Duodenal mucosa (tissue), 2 donors: ENCODE results near the gene UBE2QL1.

Source experiments
- H3K27ac ChIP-seq: one replicate; pipeline ENCODE4 v1.7.0; 2013; ENCODE audit warnings: low read depth, low read length
- H3K27me3 ChIP-seq, 2 donors: one replicate each; pipeline ENCODE4 v1.7.0; 2013; ENCODE audit warnings: low read length in 2 of 2, control low read depth in 1 of 2; ENCODE audit not compliant: insufficient read depth in 2 of 2, control insufficient read depth in 1 of 2
- H3K36me3 ChIP-seq, 2 donors: one replicate each; pipeline ENCODE4 v1.7.0; 2013; ENCODE audit warnings: low read length in 2 of 2, control low read depth in 1 of 2; ENCODE audit not compliant: insufficient read depth in 2 of 2, control insufficient read depth in 1 of 2
- H3K4me1 ChIP-seq, 2 donors: one replicate each; pipeline ENCODE4 v1.7.0; 2013; ENCODE audit warnings: low read length in 2 of 2, control low read depth in 1 of 2; ENCODE audit not compliant: insufficient read depth in 2 of 2, control insufficient read depth in 1 of 2
- H3K4me3 ChIP-seq, 2 donors: one replicate each; pipeline ENCODE4 v1.7.0; 2013; ENCODE audit warnings: low read length in 2 of 2, low read depth in 1 of 2
- H3K9ac ChIP-seq, 2 donors: one replicate each; pipeline ENCODE4 v1.7.0; 2013; ENCODE audit warnings: low read length in 2 of 2, low read depth in 1 of 2
- H3K9me3 ChIP-seq, 2 donors: one replicate each; pipeline ENCODE4 v1.7.0; 2013; ENCODE audit warnings: low read length in 2 of 2, control low read depth in 1 of 2; ENCODE audit not compliant: control insufficient read depth in 1 of 2

UBE2QL1 gene

GRCh38 chr5:6408627-6409446, 39.8 kb upstream of the UBE2QL1 start:
- Histone ChIP-seq H3K9ac (no peak overlapping the region), H3K36me3 (no peaks in the 10 kb centered on the region), H3K4me1 (no peaks in the 10 kb centered on the region), H3K27ac (no peak overlapping the region), H3K9me3 (no peaks in the 10 kb centered on the region), H3K27me3 (no peaks in the 10 kb centered on the region), H3K4me3 (no peak overlapping the region)

- H3K36me3 ChIP-seq, result no peaks in the 10 kb centered on the region
- H3K9me3 ChIP-seq, result no peaks in the 10 kb centered on the region
- no peak overlapping the region for H3K9ac ChIP-seq
- peaks cover 0 to 5% of the 10 kb centered on the region in 2 donors for H3K27me3 ChIP-seq
- no peaks in the 10 kb centered on the region for H3K4me1 ChIP-seq
- no peak overlapping the region for H3K4me3 ChIP-seq
- H3K27ac ChIP-seq, result no peak overlapping the region
Observed at GRCh38 chr5:6410421-6410820, 38.2 kb upstream of the UBE2QL1 start.

- no peaks in the 10 kb centered on the region for H3K9me3 ChIP-seq
- no peaks in the 10 kb centered on the region for H3K36me3 ChIP-seq
- H3K4me3 ChIP-seq, result no peak overlapping the region
- H3K4me1 ChIP-seq, result no peaks in the 10 kb centered on the region
- no peak overlapping the region for H3K27ac ChIP-seq
- H3K9ac ChIP-seq, result no peak overlapping the region
- H3K27me3 ChIP-seq, result peaks cover 0 to 5% of the 10 kb centered on the region in 2 donors
Observed at GRCh38 chr5:6411141-6411540, 37.5 kb upstream of the UBE2QL1 start.

GRCh38 chr5:6412811-6413210, 35.8 kb upstream of the UBE2QL1 start:
- no peaks in the 10 kb centered on the region for H3K36me3 ChIP-seq
- H3K9ac ChIP-seq, result no peak overlapping the region
- no peak overlapping the region for H3K4me3 ChIP-seq
- no peaks in the 10 kb centered on the region for H3K9me3 ChIP-seq
- H3K27ac ChIP-seq, result no peak overlapping the region
- H3K27me3 ChIP-seq, result peaks cover 0 to 5% of the 10 kb centered on the region in 2 donors
- no peaks in the 10 kb centered on the region for H3K4me1 ChIP-seq

- Histone ChIP-seq H3K27me3 (peaks cover 5 to 11% of the 10 kb centered on the region in 2 donors), H3K9me3 (no peaks in the 10 kb centered on the region), H3K27ac (no peak overlapping the region), H3K4me3 (no peak overlapping the region), H3K4me1 (no peaks in the 10 kb centered on the region), H3K9ac (no peak overlapping the region), H3K36me3 (no peaks in the 10 kb centered on the region)
Observed at GRCh38 chr5:6417657-6418056, 31.0 kb upstream of the UBE2QL1 start.

GRCh38 chr5:6418679-6419276, 29.9 kb upstream of the UBE2QL1 start:
- no peak overlapping the region for H3K27ac ChIP-seq
- no peaks in the 10 kb centered on the region for H3K36me3 ChIP-seq
- no peaks in the 10 kb centered on the region for H3K9me3 ChIP-seq

GRCh38 chr5:6419340-6419852, 29.3 kb upstream of the UBE2QL1 start:
- peaks cover 5 to 13% of the 10 kb centered on the region in 2 donors for H3K27me3 ChIP-seq
- H3K4me1 ChIP-seq, result no peaks in the 10 kb centered on the region
- no peaks in the 10 kb centered on the region for H3K9me3 ChIP-seq
- no peak overlapping the region for H3K4me3 ChIP-seq
- H3K9ac ChIP-seq, result no peak overlapping the region
- H3K36me3 ChIP-seq, result no peaks in the 10 kb centered on the region
- H3K27ac ChIP-seq, result no peak overlapping the region

More at GRCh38 chr5:6418679-6419276, 29.9 kb upstream of the UBE2QL1 start:
- H3K9ac ChIP-seq, result no peak overlapping the region
- no peaks in the 10 kb centered on the region for H3K4me1 ChIP-seq
- peaks cover 5 to 11% of the 10 kb centered on the region in 2 donors for H3K27me3 ChIP-seq
- no peak overlapping the region for H3K4me3 ChIP-seq

- no peak overlapping the region for H3K27ac ChIP-seq
- H3K4me3 ChIP-seq, result no peak overlapping the region
- H3K9ac ChIP-seq, result no peak overlapping the region
Observed at GRCh38 chr5:6423327-6424109, 25.1 kb upstream of the UBE2QL1 start.

GRCh38 chr5:6424110-6424659, 24.5 kb upstream of the UBE2QL1 start:
- H3K36me3 ChIP-seq, result no peaks in the 10 kb centered on the region
- H3K9ac ChIP-seq, result no peak overlapping the region
- no peaks in the 10 kb centered on the region for H3K9me3 ChIP-seq
- H3K27ac ChIP-seq, result no peak overlapping the region
- peaks cover 3 to 13% of the 10 kb centered on the region in 2 donors for H3K27me3 ChIP-seq
- no peak overlapping the region for H3K4me3 ChIP-seq
- no peaks in the 10 kb centered on the region for H3K4me1 ChIP-seq

More at GRCh38 chr5:6423327-6424109, 25.1 kb upstream of the UBE2QL1 start:
- no peaks in the 10 kb centered on the region for H3K36me3 ChIP-seq
- H3K27me3 ChIP-seq, result peaks cover 3 to 13% of the 10 kb centered on the region in 2 donors
- no peaks in the 10 kb centered on the region for H3K9me3 ChIP-seq
- no peaks in the 10 kb centered on the region for H3K4me1 ChIP-seq
